GM23338 (cell line): Measurements from ENCODE around the gene RNU6-8. TPM values are rescaled to one million over a fixed set of nuclear protein-coding genes. Genes with fewer than 3 reads are reported as not detected.

ENCODE experiments used
- ATAC-seq: fragments of 200-7000 bp; cut with Tn5 transposase; 3 replicates; pipeline ENCODE4 v1.9.1; 2020
- DNase-seq: peaks from one replicate; pipeline ENCODE4 v3.0.0-alpha.2; 2015; ENCODE audit warnings: low spot score
- H2AFZ ChIP-seq: fragments of 200-600 bp; sonication (generic); 2 replicates; pipeline ENCODE4 v1.8.0; 2016; ENCODE audit warnings: antibody characterized with exemption, mild to moderate bottlenecking, moderate library complexity
- H3F3A ChIP-seq: fragments of 200-600 bp; sonication (generic); replicated peaks from 2 replicates; pipeline ENCODE4 v1.8.0; 2017; ENCODE audit warnings: antibody characterized with exemption, mixed run types, low read depth
- H3K27ac ChIP-seq: fragments of 200-600 bp; sonication (generic); 2 replicates; pipeline ENCODE4 v1.6.1; 2016; ENCODE audit warnings: low read depth
- H3K27me3 ChIP-seq: fragments of 200-600 bp; sonication (generic); 2 replicates; pipeline ENCODE4 v1.8.0; 2016; ENCODE audit warnings: mild to moderate bottlenecking, mixed run types, moderate library complexity; ENCODE audit not compliant: insufficient read depth
- H3K36me3 ChIP-seq: fragments of 200-600 bp; sonication (generic); 2 replicates; pipeline ENCODE4 v1.8.0; 2016; ENCODE audit warnings: mild to moderate bottlenecking; ENCODE audit not compliant: insufficient read depth
- H3K4me1 ChIP-seq: fragments of 200-600 bp; sonication (generic); 2 replicates; pipeline ENCODE4 v1.8.0; 2016; ENCODE audit warnings: mild to moderate bottlenecking, moderate library complexity; ENCODE audit not compliant: insufficient read depth
- H3K4me2 ChIP-seq: fragments of 200-600 bp; sonication (generic); 2 replicates; pipeline ENCODE4 v1.7.1; 2017; ENCODE audit warnings: mixed run types
- H3K4me3 ChIP-seq: fragments of 200-600 bp; sonication (generic); 2 replicates; pipeline ENCODE4 v1.6.1; 2016; ENCODE audit warnings: mixed run types
- H3K79me2 ChIP-seq: fragments of 200-600 bp; sonication (generic); replicated peaks from 2 replicates; pipeline ENCODE4 v1.8.0; 2017; ENCODE audit warnings: mild to moderate bottlenecking; ENCODE audit not compliant: insufficient read depth
- H3K9me2 ChIP-seq: fragments of 200-600 bp; sonication (generic); 2 replicates; pipeline ENCODE4 v1.8.0; 2017; ENCODE audit not compliant: insufficient read depth
- H4K20me1 ChIP-seq: fragments of 200-600 bp; sonication (generic); replicated peaks from 2 replicates; pipeline ENCODE4 v1.8.0; 2017; ENCODE audit warnings: mild to moderate bottlenecking; ENCODE audit not compliant: insufficient read depth
- H3K27ac Mint-ChIP-seq: 2 replicates; pipeline ENCODE4 v1.8.0; 2020; ENCODE audit warnings: inconsistent platforms, mild to moderate bottlenecking, moderate library complexity, mixed read lengths
- H3K27me3 Mint-ChIP-seq: 3 replicates; pipeline ENCODE4 v1.8.0; 2022; ENCODE audit warnings: low read depth, mild to moderate bottlenecking, moderate library complexity, mixed read lengths, inconsistent platforms; ENCODE audit not compliant: insufficient read depth, poor library complexity
- H3K36me3 Mint-ChIP-seq: 3 replicates; pipeline ENCODE4 v1.8.0; 2021; ENCODE audit warnings: low read depth, mild to moderate bottlenecking, inconsistent platforms, moderate library complexity, mixed read lengths
- H3K4me1 Mint-ChIP-seq: 3 replicates; pipeline ENCODE4 v1.8.0; 2020; ENCODE audit warnings: mild to moderate bottlenecking, inconsistent platforms, mixed read lengths
- H3K4me3 Mint-ChIP-seq: 3 replicates; pipeline ENCODE4 v1.8.0; 2021; ENCODE audit warnings: moderate library complexity, mild to moderate bottlenecking, inconsistent platforms, mixed read lengths
- H3K9me3 Mint-ChIP-seq: 3 replicates; pipeline ENCODE4 v1.8.0; 2020; ENCODE audit warnings: moderate library complexity, mild to moderate bottlenecking, inconsistent platforms, mixed read lengths
- EZH2 ChIP-seq: fragments of 200-600 bp; sonication (generic); IDR thresholded peaks from one replicate; pipeline ENCODE4 v1.8.0; 2017; ENCODE audit warnings: antibody characterized with exemption, mild to moderate bottlenecking, low read depth; ENCODE audit not compliant: unreplicated experiment
- JUNB ChIP-seq: IDR thresholded peaks from one replicate; pipeline ENCODE4 v1.6.1; 2016; ENCODE audit warnings: antibody characterized with exemption; ENCODE audit not compliant: unreplicated experiment
- NANOG ChIP-seq: IDR thresholded peaks from 2 replicates; pipeline ENCODE4 v1.6.1; 2016; ENCODE audit warnings: antibody characterized with exemption, borderline replicate concordance
- POLR2AphosphoS5 ChIP-seq: IDR thresholded peaks from 2 replicates; pipeline ENCODE4 v1.6.1; 2016; ENCODE audit warnings: antibody characterized with exemption, low read depth
- STAT1 ChIP-seq: IDR thresholded peaks from one replicate; pipeline ENCODE4 v1.6.1; 2016; ENCODE audit warnings: antibody characterized with exemption; ENCODE audit not compliant: unreplicated experiment
- ZNF114 ChIP-seq: fragments of 250-450 bp; sonication (Bioruptor Pico); IDR thresholded peaks from 2 replicates; pipeline ENCODE4 v1.5.0; 2020; ENCODE audit warnings: mild to moderate bottlenecking, moderate library complexity
- ZNF331 ChIP-seq: fragments of 250-450 bp; sonication (Bioruptor Pico); IDR thresholded peaks from 2 replicates; pipeline ENCODE4 v1.5.0; 2020; ENCODE audit warnings: low read depth, mild to moderate bottlenecking, moderate library complexity
- ZNF462 ChIP-seq: fragments of 250-450 bp; sonication (Bioruptor Pico); IDR thresholded peaks from 2 replicates; pipeline ENCODE4 v1.5.0; 2020; ENCODE audit warnings: mild to moderate bottlenecking, moderate library complexity
- polyA plus RNA-seq: library from polyadenylated mRNA; unstranded; fragments of >200 nt; fragmentation: Nextera tagmentation; extraction: Ambion mirVana; gene quantifications from 2 replicates; pipeline ENCODE4 v1.2.1, GENCODE V29; 2016
- total RNA-seq: library from RNA; depleted of rRNA; stranded (reverse); fragments of >200 nt; shearing (Covaris generic); gene quantifications from 2 replicates; pipeline ENCODE4 v1.2.3, GENCODE V29; 2014
- TF ChIP-seq, protein P1 (sequence below), 2 experiments: fragments of 200-600 bp in 1 of 2; sonication (generic) in 1 of 2; conservative IDR thresholded peaks; 2 replicates each; pipeline versions ENCODE4 v1.5.1 to v1.6.1; 2016 to 2017; ENCODE audit warnings: antibody characterized with exemption in 2 of 2, low read depth in 2 of 2, mild to moderate bottlenecking in 2 of 2, moderate library complexity in 1 of 2

The RNU6-8 gene
- total and polyA plus RNA-seq, 2 experiments from 2014 or later: 39.1 TPM; not detected in 1

GRCh38 chr14:32186248-32186647, 16.8 kb downstream of the RNU6-8 start (continued):
- TF ChIP-seq ZNF462 (CRISPR knock-in tag) (no peak), ZNF114 (CRISPR knock-in tag) (no peak), POLR2AphosphoS5 (no peak), EZH2 (no peak), JUNB (no peak), NANOG (no peak), ZNF331 (CRISPR knock-in tag) (no peak)
- TF ChIP-seq, protein P1, sequence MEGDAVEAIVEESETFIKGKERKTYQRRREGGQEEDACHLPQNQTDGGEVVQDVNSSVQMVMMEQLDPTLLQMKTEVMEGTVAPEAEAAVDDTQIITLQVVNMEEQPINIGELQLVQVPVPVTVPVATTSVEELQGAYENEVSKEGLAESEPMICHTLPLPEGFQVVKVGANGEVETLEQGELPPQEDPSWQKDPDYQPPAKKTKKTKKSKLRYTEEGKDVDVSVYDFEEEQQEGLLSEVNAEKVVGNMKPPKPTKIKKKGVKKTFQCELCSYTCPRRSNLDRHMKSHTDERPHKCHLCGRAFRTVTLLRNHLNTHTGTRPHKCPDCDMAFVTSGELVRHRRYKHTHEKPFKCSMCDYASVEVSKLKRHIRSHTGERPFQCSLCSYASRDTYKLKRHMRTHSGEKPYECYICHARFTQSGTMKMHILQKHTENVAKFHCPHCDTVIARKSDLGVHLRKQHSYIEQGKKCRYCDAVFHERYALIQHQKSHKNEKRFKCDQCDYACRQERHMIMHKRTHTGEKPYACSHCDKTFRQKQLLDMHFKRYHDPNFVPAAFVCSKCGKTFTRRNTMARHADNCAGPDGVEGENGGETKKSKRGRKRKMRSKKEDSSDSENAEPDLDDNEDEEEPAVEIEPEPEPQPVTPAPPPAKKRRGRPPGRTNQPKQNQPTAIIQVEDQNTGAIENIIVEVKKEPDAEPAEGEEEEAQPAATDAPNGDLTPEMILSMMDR (conservative IDR thresholded peaks at IDR 0.05; ENCODE audit: low read depth in 2 of 2): no peak

- Mint-ChIP-seq H3K4me1 (no peaks in the 10 kb centered on the region), H3K27me3 (no peaks in the 10 kb centered on the region), H3K4me3 (no peak overlapping the region), H3K27ac (no peak overlapping the region), H3K36me3 (0 out of 3 replicates have a peak, but pooled peaks cover 3% of the 10 kb centered on the region), H3K9me3 (peaks cover 22% of the 10 kb centered on the region)
- DNase-seq: no peak
- H3K4me1 ChIP-seq: no peaks in the 10 kb centered on the region
- no peak overlapping the region for H3K4me2 ChIP-seq
- H3F3A ChIP-seq: no peaks in the 10 kb centered on the region
- H3K27ac ChIP-seq: no peak overlapping the region
- H3K4me3 ChIP-seq: no peak overlapping the region
- no peak for TF ChIP-seq STAT1
- no peaks in the 10 kb centered on the region for H4K20me1 ChIP-seq
- H3K36me3 ChIP-seq: no peaks in the 10 kb centered on the region; the same call in none of the 2 replicates
- H3K9me2 ChIP-seq: 0 out of 2 replicates have a peak, but pooled peaks cover 3% of the 10 kb centered on the region
- H3K27me3 ChIP-seq: no peaks in the 10 kb centered on the region
- ATAC-seq: no peak
- no peaks in the 10 kb centered on the region for H3K79me2 ChIP-seq
- H2AFZ ChIP-seq: no peak overlapping the region
Measured at GRCh38 chr14:32185097-32185496, 18.0 kb downstream of the RNU6-8 start.
